Measurements from ENCODE around the gene RBBP8.
"Not testable (repeated sequence)": the region's sequence is repeated elsewhere in the genome, so short reads cannot be mapped to it uniquely, and the experiment has no call there.

Gene RBBP8

DNA sequence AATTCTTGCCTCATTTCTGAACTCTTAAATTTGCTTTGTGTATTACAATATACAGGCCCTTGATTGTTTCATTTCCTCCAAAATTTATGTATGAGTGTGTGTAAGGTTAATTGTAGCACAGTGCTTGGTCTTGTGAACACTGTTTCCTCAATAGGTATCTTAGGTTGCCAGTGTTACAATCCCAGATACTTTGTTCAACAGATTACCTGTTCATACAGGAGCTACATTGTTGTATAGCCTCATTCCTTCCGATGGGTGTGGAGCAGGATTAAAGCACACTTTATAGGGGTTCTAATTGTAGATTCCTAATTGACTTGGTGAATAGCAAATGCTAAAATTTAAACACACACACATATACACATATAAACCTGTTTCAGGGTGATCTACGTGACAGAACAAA, 10.7 kb downstream of the RBBP8 start:
- DNase-seq (ENCODE audit: low read depth), result no peak

DNA sequence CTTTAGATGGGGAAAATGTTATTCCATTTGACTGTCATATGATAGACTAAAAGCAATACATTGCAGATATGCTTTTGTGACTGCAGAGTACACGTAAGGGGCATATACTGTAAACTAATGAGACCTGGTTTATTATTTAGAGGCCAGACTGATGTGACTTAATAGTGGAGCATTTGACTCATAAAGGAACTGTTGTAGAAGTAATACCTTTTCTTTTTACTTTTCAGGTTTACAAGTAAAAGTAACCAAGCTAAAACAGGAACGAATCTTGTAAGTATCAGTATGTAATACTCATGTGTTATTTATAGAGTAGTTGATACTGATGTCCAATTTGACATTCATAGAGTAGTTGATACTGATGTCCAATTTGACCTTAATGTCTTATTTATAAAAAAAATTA, 13.1 kb downstream of the RBBP8 start:
- no peak for DNase-seq (ENCODE audit: low read depth)

DNA sequence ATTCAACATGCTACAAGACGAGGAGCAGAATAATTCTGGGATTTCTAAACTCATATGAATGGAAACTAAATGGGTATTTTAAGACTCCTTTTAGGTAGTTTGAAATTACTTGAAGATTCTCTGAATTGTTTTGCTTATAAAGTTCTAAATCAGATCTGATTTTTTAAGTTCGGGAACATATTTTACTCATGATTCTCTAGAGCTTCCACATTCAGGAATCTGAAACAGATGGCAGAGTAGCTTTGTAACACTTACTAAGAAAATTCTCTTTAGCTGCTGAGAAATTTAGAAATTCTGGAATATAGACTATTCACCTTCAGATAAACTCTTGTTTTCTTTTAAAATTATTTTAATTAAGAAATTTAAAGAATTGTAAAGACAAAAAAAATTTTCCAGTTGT, 13.7 kb downstream of the RBBP8 start:
- no peak for DNase-seq (ENCODE audit: low read depth)

GRCh38 chr18:22951823-22952222, 18.7 kb downstream of the RBBP8 start:
- DNase-seq (ENCODE audit: low read depth), result no peak

DNA sequence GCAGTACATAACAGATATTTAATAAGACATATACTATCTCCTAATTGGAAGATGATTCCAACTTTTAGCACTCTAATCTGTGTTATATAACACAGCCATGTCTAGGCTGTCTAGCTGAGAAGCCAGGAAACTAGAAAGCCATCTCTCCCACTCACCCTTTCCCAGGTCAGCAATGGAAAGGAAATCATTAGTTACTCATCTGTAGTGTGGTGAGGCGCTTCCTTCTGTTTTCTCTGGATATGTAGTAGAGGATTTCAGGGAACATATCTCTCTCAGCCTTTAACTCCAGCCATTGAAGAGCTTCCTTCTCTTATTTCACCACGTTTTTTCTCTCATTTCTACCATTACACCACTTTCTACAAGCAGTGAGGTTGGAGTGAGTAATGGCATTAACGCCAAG, 19.4 kb downstream of the RBBP8 start:
- no peak for DNase-seq (ENCODE audit: low read depth)

DNA sequence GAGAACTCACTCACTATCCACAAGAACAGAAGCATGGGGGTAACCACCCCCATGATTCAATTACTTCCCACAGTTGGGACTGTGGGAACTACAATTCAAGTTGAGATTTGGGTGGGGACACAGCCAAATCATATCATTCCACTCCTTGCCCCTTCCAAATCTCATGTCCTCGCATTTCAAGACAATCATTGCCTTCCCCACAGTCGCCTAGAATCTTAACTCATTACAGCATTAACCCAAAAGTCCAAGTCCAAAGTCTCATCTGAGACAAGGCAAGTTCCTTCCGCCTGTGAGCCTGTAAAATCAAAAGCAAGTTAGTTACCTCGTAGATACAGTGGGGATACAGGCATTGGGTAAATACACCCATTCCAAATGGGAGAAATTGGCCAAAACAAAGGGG, 20.9 kb downstream of the RBBP8 start:
- not testable (repeated sequence) for DNase-seq (ENCODE audit: low read depth)

DNA sequence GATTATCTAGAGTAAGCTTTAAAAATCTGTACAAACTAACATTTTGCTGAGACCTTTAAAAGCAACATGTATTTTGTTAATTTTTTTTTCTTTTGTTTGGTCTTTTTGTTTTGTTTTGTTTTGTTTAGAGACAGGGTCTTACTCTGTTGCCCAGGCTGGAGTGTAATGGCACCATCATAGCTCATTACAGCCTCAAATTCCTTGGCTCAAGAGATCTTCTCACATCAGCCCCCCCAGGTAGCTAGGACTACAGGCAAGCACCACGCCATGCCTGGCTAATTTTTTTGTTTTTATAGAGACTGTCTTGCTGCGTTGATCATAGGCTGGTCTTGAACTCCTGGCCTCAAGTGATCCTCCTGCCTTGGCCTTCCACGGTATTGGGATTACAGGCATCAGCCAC, 23.1 kb downstream of the RBBP8 start:
- no peak for DNase-seq (ENCODE audit: low read depth)

GRCh38 chr18:22961156-22961555, 28.0 kb downstream of the RBBP8 start:
- no peak for DNase-seq (ENCODE audit: low read depth)

DNA sequence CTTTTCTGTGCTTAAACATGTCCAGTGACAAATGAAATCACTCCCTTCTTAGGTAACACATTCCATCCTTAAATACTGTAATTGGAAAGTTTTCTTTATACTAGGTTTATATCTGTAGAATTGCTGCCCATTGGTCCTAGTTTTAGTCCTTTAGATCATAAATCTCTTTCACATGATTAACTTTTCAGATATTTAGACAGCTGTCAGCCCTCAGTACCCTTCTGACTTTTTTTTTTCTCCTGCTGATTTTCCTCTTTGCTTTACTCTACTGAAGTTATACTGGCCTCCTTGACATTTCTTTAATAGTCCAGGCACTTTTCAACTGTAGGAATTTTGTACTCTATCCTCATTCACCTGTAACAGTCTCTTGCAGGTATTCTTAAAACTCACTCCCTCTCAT, 28.9 kb downstream of the RBBP8 start:
- no peak for DNase-seq (ENCODE audit: low read depth)

DNA sequence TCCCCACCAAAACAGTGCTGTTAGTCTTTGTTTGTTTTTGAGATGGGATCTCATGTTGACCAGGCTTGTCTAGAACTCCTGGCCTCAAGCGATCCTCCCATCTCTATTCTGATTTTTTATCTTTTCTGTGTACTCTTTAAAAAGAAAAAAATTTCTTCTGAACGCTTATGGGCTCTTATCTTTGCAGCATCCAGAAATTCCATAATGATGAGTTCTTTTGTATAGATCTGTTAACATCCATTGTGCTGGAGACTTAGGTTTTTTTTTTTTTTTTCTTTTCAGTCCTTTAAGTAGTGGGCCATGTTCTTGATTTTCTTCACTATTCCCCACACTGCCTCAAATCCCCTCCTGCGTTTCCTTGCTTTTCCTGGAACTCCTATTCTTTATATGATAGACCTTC, 31.0 kb downstream of the RBBP8 start:
- DNase-seq (ENCODE audit: low read depth), result no peak

DNA sequence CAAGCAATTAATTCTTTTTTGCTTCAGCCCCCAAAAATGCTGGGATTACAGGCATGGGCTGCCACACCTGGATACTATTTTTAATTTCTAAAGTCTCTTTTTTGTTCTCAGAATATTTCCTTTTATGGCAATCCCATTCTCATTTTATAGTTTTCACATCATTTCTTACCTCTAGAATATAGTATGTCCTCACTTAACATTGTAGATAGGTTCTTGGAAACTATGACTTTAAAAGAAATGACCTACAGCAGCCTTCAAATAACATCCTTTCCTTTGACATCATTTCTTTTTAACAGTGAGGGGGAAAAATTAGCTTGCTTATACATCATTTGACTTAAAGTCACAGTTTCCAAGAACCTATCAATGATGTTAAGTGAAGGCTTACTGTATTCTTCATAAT, 31.6 kb downstream of the RBBP8 start:
- no peak for DNase-seq (ENCODE audit: low read depth)

DNA sequence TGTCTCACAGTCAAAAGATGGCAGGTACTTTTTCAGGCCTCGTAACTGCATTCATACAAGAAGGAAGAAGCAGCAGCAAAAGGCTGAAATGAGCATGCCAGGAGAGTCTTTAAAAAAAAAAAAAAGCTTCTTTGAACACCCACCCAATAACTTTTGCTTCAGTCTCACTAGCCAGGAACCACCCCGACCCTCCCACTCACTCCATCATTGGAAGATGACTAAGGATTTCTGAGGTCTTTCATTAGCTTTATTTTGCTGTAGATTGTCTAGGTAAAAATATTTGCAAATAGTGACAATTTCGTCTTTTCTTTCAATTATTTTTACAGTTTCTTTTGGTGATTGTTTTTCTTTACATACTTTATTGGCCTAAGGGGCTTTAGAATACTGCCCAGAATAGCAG, 37.9 kb downstream of the RBBP8 start:
- DNase-seq (ENCODE audit: low read depth), result no peak

GRCh38 chr18:22974001-22974400, 40.9 kb downstream of the RBBP8 start:
- no peak for DNase-seq (ENCODE audit: low read depth)

GRCh38 chr18:22974707-22975106, 41.6 kb downstream of the RBBP8 start:
- no peak for DNase-seq (ENCODE audit: low read depth)

DNA sequence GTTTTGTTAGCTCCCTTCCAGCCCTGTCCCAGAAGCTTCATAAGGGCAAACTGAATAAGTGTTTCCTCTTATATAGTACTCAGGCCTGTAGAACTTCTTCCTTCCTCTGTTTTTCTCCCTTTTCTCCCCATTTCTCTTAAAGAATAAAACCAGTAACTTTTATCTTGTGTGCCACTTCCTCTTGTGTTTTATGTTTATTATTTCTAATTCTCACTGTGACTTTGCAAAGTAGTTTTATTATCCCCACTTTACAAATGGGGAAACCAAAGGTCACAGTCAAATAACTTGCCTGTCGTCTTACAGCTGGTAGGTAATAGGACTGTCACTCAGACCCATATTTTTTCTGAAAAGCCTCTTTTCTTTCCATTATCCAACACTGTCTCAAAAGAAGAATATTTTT, 42.4 kb downstream of the RBBP8 start:
- no peak for DNase-seq (ENCODE audit: low read depth)

DNA sequence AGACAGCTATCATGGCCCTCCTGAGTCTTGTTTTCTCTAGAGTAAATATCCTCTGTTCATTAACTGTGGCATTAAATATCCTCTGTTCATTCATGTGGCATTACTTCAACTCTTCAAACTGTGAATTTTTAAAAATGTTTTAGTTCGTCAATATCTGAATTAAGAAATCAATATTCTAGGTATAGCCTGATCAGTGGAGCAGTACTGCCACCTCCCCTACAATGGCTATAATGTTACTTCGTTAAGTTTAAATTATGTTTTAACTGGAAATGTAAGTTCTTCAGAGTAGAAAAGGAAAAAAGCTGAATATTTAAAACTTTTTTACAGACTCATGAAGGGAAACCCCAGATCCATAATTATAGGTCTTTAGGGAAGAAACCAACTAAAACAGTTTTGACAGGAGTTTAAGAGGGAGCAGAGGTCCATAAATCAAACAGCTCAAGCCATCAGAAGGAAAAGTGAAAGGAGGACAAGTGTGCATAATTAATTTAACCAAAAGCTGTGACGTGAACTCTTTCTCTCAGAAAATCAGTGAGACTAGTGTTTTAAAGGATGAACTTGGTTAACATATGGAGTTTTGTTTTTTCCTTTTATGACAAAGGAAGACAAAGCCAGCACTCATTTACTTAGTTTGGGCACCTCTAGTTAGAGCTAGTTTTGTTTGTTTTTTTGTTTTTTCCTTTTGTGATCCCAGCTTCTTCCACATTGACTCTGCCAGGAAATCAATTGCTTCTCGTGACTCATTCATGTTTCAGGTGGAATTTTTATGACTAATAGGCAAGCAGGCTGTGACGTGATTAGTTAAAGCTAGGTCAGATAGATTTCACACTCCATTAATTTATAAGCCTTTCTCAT, 44.9 kb downstream of the RBBP8 start:
- DNase-seq (ENCODE audit: low read depth), result peak; percentile 76

DNA sequence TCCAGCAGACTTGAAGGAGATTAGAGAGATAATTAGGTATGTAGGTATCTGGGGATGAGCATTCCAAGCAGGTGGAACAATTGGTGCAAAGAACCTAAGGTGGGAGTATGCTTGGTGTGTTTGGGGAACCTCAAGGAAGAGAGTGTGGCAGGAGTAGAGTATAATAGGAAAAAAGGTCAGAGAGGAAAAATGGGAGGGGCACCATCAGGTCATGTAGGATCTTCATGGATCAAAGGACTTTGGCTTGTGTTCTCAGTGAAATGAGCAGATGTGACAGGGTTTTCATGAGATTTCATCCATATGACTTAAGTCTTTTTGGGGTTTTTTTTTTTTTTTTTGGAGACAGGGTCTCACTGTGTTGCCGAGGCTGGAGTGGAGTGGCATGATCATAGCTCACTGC, 47.3 kb downstream of the RBBP8 start:
- DNase-seq (ENCODE audit: low read depth), result no peak

DNA sequence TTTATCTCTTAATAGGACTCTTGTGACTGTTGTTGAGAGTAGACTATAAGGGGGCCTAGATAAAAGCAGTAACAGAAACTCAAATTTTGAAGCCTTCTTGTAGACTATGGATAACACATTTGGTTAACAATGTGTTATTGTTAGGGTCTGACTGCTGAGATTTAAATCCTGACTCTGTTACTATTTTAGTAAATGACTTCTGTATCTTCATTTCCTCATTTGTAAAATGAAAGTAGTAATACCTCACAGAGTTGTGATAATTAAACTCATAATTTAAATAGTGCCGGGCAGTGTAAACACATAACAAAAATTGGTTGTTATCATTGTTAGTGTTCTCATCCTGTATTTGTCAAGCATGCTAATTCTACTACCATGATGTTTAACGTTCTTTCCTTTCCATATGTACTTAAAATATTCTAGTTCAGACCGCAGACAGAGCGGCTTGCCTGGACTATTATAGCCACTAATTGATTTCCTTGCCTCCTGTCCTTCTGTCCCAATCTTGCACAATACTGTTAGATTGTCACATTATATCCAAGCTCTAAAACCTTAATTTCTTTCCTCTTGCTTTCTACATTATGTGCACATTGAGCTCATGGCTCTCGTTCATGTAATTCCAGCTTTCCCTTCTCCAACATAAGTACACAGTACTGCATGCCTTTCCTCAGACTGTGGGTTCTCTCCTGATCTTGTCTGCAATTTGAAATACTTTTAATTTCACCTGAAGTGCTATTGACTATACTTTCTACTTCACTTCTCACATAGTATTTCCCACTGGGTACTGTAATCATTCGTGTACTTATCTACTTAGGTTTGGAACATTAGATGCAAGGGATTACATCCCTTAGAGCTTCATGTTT, 48.4 kb downstream of the RBBP8 start:
- DNase-seq (ENCODE audit: low read depth), result no peak

DNA sequence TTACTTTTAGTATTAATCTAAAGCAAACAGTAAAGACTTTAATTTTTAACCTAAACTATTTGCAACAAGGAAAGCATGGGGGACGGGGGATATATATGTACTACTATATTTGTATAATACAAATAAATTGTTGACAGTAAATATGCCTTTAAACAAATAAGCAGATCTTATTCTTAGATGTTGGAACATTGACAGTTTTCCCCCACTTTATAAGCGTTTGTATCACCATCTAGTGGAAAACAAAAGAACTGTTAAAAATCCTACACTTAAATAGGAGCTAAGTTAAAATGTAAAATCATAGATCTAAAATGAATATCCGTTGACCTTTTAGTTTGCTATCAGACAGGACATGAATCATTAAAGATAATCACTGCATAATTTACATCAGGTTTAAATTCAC, 50.0 kb downstream of the RBBP8 start:
- DNase-seq (ENCODE audit: low read depth), result peak; percentile 30

GRCh38 chr18:22985250-22985649, 52.1 kb downstream of the RBBP8 start:
- no peak for DNase-seq (ENCODE audit: low read depth)

GRCh38 chr18:22987547-22988189, 54.5 kb downstream of the RBBP8 start:
- DNase-seq (ENCODE audit: low read depth), result no peak

GRCh38 chr18:22988208-22988607, 55.1 kb downstream of the RBBP8 start:
- no peak for DNase-seq (ENCODE audit: low read depth)

- DNase-seq (ENCODE audit: low read depth), result no peak
These were observed 65.2 kb downstream of the RBBP8 start for GRCh38 chr18:22998344-22998743.

All from HS-5 (cell line).